K562 (cell line): ENCODE results near the gene DNAI1. TPM values are rescaled to one million over a fixed set of nuclear protein-coding genes. Genes with fewer than 3 reads are reported as not detected.

Source experiments
- ARID2 ChIP-seq: fragments of 450-650 bp; IDR thresholded peaks from 2 replicates; pipeline ENCODE4 v1.6.1; 2017; ENCODE audit warnings: antibody characterized with exemption, mild to moderate bottlenecking
- CEBPZ ChIP-seq: fragments of 150-350 bp; IDR thresholded peaks from 2 replicates; pipeline ENCODE4 v1.6.1; 2014; ENCODE audit warnings: low read depth, mild to moderate bottlenecking, low read length, borderline replicate concordance
- CREB3 ChIP-seq: fragments of 450-650 bp; conservative IDR thresholded peaks from 2 replicates; pipeline ENCODE4 v1.6.1; 2016; ENCODE audit warnings: missing genetic modification characterization, low read depth, mild to moderate bottlenecking, missing compliant biosample characterization, moderate library complexity
- FUS ChIP-seq: fragments of 200-400 bp; formaldehyde crosslinking; optimal IDR thresholded peaks from 2 replicates; pipeline ENCODE3; 2017; ENCODE audit warnings: low read depth, low read length
- HLTF ChIP-seq: fragments of 450-650 bp; IDR thresholded peaks from 2 replicates; pipeline ENCODE4 v1.6.1; 2016
- KAT7 ChIP-seq: sonication (generic); formaldehyde crosslinking; IDR thresholded peaks from 2 replicates; pipeline ENCODE4 v1.8.0; 2022; ENCODE audit warnings: missing genetic modification reagents, mild to moderate bottlenecking, borderline replicate concordance
- MAFG ChIP-seq: fragments of 450-650 bp; conservative IDR thresholded peaks from 2 replicates; pipeline ENCODE4 v1.6.1; 2016; ENCODE audit warnings: missing genetic modification characterization, missing compliant biosample characterization
- NCOA4 ChIP-seq: fragments of 450-650 bp; IDR thresholded peaks from 2 replicates; pipeline ENCODE4 v1.6.1; 2018; ENCODE audit warnings: mild to moderate bottlenecking; ENCODE audit not compliant: partially characterized antibody
- NELFE ChIP-seq: IDR thresholded peaks from 2 replicates; pipeline ENCODE4 v1.6.1; 2011; ENCODE audit warnings: mild to moderate bottlenecking; ENCODE audit not compliant: insufficient read depth, insufficient read length
- NR3C1 ChIP-seq: sonication (generic); formaldehyde crosslinking; IDR thresholded peaks from 2 replicates; pipeline ENCODE4 v1.8.1; 2022; ENCODE audit warnings: missing genetic modification reagents
- PHF8 ChIP-seq: fragments of 200-600 bp; sonication (generic); IDR thresholded peaks from 2 replicates; pipeline ENCODE4 v1.6.1; 2012; ENCODE audit warnings: mixed run types, mild to moderate bottlenecking, inconsistent platforms, low read length, moderate library complexity, borderline replicate concordance
- RBFOX2 ChIP-seq: fragments of 200-400 bp; formaldehyde crosslinking; IDR thresholded peaks from 2 replicates; pipeline ENCODE4 v1.6.1; 2017; ENCODE audit warnings: low read depth, mild to moderate bottlenecking, low read length, moderate library complexity
- SIX5 ChIP-seq, 2 experiments: IDR thresholded peaks; 2 replicates each; pipeline ENCODE4 v1.6.1; 2011; ENCODE audit warnings: low read length in 2 of 2, borderline replicate concordance in 1 of 2, low read depth in 1 of 2, mild to moderate bottlenecking in 1 of 2, moderate library complexity in 1 of 2; ENCODE audit not compliant: insufficient read depth in 1 of 2
- STAT5A ChIP-seq: IDR thresholded peaks from 2 replicates; pipeline ENCODE4 v1.6.1; 2012; ENCODE audit warnings: low read length, inconsistent platforms, borderline replicate concordance
- TAF15 ChIP-seq: fragments of 200-400 bp; formaldehyde crosslinking; IDR thresholded peaks from 2 replicates; pipeline ENCODE4 v1.6.1; 2017; ENCODE audit warnings: mild to moderate bottlenecking, low read depth, low read length, moderate library complexity
- TEAD1 ChIP-seq, 2 experiments: fragments of 450-650 bp in 1 of 2; sonication (generic) in 1 of 2; formaldehyde crosslinking; IDR thresholded peaks; 2 replicates each; pipeline versions ENCODE4 v1.4.0 to v1.8.0; 2020 to 2022; ENCODE audit warnings: mild to moderate bottlenecking in 2 of 2, missing genetic modification reagents in 1 of 2
- ZC3H4 ChIP-seq: sonication (generic); formaldehyde crosslinking; IDR thresholded peaks from 2 replicates; pipeline ENCODE4 v1.9.0; 2021; ENCODE audit warnings: missing genetic modification reagents, borderline replicate concordance
- ZNF512 ChIP-seq: IDR thresholded peaks from 2 replicates; pipeline ENCODE4 v1.6.1; 2016; ENCODE audit warnings: missing genetic modification characterization, missing compliant biosample characterization
- ZNF76 ChIP-seq: fragments of 250-450 bp; sonication (Bioruptor Pico); IDR thresholded peaks from 2 replicates; pipeline ENCODE4 v1.4.0; 2020; ENCODE audit warnings: mild to moderate bottlenecking, moderate library complexity, borderline replicate concordance
- polyA plus RNA-seq, 8 experiments: library from polyadenylated mRNA; depleted of rRNA in 4 of 8; stranded (reverse) in 5 of 8; unstranded in 3 of 8; fragments of >200 nt; fragmentation: Nextera tagmentation in 2 of 8; fragmentation: Illumina TruSeq in 1 of 8; extraction: Ambion mirVana in 2 of 8; extraction: Trizol in 1 of 8; gene quantifications; 2 replicates each; pipeline versions ENCODE4 v1.2.1 to v1.2.3, GENCODE V29; 2011 to 2014; ENCODE audit warnings: inconsistent platforms in 1 of 8, missing spikeins in 1 of 8
- total RNA-seq, 7 experiments: library from RNA; depleted of rRNA in 6 of 7; stranded (reverse); fragments of >200 nt in 6 of 7; fragmentation: Illumina TruSeq in 2 of 7; extraction: Trizol in 2 of 7; gene quantifications; 2 replicates each; pipeline versions ENCODE4 v1.2.1 to v1.2.3, GENCODE V29; 2011 to 2021; ENCODE audit warnings: low replicate concordance in 1 of 7
- TF ChIP-seq, protein P1 (sequence below): fragments of 250-450 bp; sonication (Bioruptor Pico); IDR thresholded peaks from 2 replicates; pipeline ENCODE4 v1.8.0; 2022; ENCODE audit warnings: moderate library complexity, mild to moderate bottlenecking, inconsistent platforms

DNAI1 gene
- total and polyA plus RNA-seq, 9 of the 15 experiments (the other 6 are each of a cell fraction or from before 2014, with no cell fraction given), result 0.01 to 0.17 (median 0.04) TPM; not detected in 6

DNA sequence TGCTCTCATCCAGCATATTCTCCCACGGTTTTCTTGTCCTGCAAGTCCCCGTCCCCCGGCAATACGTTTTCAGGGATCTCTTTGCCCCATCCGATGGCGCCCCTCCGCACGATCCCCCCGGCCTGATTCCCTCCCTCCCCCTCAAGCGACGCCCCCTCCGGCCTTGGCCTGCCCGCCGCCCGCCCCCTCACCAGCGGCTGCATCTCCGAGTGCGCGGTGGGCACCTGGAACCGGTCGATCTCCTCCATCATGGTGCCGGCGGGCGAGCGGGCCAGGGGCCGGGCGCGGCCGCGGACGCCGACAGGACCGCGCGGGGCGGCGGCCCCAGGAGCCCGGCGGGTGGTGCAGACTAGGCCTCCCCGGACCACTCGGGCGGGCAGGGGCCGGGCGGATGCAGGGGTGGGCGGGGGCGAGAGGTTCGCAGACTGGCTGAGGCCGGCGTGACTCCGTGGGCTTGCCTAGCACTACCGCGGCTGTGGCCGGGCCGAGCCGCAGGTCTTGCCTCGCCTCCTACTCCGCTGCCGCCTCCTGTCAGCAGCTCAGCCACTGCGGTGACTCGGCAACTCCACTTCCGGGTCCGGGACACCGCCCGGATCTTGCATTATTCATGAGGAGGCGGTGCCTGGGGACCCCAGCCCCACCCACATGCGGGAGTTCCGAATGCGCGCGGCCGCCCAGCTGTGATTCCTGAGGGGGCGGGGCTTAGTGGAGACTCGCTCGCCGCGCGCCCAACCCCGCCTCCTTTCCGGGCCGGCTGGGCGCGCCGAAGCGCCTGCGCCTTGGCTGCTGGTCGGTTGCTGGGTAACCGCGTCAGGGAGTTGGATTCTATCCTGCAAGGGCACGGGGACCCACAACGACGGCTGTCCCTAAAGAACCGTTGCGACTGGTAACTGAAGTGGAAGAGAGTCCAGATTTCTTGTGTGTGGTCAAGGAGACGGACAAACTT, at the start of gene DNAI1, which contains the start of gene FAM219A (continued):
- TF ChIP-seq, protein P1, sequence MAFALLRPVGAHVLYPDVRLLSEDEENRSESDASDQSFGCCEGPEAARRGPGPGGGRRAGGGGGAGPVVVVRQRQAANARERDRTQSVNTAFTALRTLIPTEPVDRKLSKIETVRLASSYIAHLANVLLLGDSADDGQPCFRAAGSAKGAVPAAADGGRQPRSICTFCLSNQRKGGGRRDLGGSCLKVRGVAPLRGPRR, result no peak
- TF ChIP-seq NCOA4, result no peak
- no peak for TF ChIP-seq NELFE
- no peak for TF ChIP-seq TEAD1 (CRISPR knock-in tag; IDR thresholded peaks at IDR 0.05)
- peak; percentile 68 for TF ChIP-seq MAFG (tag)
- TF ChIP-seq ZNF76, result no peak
- no peak for TF ChIP-seq KAT7
- no peak for TF ChIP-seq SIX5 (IDR thresholded peaks at IDR 0.05; ENCODE audit: borderline replicate concordance in 1 of 2, insufficient read depth in 1 of 2, low read depth in 1 of 2, low read length in 2 of 2)
- no peak for TF ChIP-seq CEBPZ
- TF ChIP-seq PHF8, result peak; percentile 42; the same call in 1 of the 2 replicates
- no peak for TF ChIP-seq ZNF512
- no peak for TF ChIP-seq STAT5A
- TF ChIP-seq RBFOX2, result peak; percentile 78
- no peak for TF ChIP-seq HLTF
- TF ChIP-seq ZC3H4, result no peak
- no peak for TF ChIP-seq FUS
- TF ChIP-seq CREB3 (tag), result no peak
- no peak for TF ChIP-seq ARID2
- TF ChIP-seq TAF15, result no peak
- TF ChIP-seq NR3C1 (CRISPR knock-in tag), result no peak
